ENCODE data around the gene TMEM14B.
"Not testable (repeated sequence)": the region's sequence is repeated elsewhere in the genome, so short reads cannot be mapped to it uniquely, and the experiment has no call there.

Gene TMEM14B

DNA sequence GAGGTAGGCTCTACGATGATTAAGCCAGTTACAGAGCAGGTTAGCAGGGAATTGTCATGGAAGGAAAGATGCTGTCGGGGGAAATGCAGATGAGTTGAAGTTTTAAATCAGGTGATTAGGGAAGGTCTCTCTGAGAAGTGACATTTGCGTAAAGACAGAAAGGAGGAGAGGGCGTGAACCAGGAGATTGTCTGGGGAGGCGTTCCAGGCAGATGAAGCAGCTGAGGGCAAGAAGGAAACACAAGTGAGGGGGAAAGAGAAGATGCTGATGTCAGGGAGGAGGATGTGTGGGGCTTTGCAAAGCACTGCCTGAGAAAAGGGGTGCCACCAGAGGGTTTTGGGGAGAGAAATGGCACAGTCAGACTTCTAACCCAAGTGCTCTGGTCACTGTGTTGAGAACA lies 2.5 kb upstream of the TMEM14B start:
- in situ Hi-C loops (cut with HindIII; ENCODE audit: low sequenced_read_pairs), result no loop called here

DNA sequence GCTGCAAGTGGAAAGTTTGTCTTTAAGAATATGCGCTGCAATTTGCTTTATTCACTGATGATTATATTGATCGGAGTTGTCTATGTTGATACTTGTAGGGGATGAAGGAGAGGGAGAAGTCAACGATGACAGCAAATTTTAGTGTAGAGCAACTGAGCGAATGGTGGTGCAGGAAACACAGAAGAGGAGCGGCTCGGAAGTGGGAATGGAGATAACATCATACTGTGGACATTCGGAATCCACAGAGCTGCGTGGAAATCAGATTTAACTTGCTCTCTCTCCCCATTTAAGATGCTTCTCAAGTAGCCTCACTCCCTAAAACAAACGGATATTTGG lies 722 bp upstream of the TMEM14B start:
- in situ Hi-C loops (cut with HindIII; ENCODE audit: low sequenced_read_pairs), result no loop called here

DNA sequence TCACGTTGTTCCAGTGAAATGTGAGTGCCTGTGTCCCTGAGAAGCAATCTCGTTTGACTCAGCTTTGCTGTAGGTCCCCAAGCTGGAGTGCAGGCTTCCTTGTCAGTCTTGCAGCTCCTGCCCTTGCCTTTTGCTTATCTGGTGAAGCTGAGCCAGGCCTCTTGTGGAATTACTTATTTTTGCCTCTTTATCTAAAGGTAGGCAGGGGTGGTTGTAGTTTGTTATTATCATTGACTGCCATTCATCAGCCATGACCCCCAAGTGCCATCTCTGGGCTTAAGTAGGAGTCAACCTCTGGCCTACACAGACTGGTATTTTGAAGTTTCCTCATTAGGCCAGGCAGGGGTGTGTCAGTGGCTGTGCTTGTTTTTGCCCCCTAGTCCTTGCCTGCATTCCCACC lies 2.1 kb downstream of the TMEM14B start:
- in situ Hi-C loops (cut with HindIII; ENCODE audit: low sequenced_read_pairs), result no loop called here

DNA sequence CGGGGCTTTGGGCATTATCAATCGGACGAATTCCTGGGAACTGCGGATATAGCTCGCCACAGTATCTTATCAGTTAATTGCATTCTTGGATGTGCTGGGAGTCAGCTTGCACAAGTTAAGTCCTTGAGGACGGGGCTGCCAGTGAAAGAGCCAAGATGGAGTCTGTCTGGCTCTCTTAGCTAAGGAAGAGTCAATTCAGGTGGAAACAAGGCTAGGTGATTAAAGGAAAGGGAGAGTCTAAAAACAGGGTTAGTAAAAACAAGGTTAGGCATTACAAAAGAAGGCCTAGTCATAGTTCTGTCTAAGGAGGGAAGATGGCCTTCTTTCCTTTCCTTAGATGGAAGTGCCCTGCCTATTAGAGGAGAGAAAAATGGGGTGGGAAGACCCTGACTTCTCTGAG lies 3.0 kb downstream of the TMEM14B start:
- in situ Hi-C loops (cut with HindIII; ENCODE audit: low sequenced_read_pairs), result not testable (repeated sequence)

DNA sequence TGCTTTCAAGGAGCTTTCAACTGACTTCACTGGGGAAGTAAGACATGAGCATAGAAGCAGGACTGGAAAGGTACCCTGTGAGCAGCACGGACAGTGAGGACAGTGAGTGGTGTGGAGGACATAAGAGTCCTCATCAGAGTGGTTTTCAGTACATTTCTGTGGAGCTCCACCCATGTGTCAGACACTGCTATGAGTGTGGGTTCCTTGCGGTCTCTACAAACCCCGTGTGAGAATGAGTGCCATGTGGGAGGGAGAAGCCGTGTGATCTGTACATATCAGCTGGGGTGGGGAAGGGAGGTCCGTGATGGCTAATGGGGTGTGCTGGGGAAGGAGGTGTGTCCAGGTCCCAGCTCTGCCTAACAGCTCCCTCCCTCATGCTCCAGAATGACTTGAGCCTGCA lies 4.2 kb downstream of the TMEM14B start:
- in situ Hi-C loops (cut with HindIII; ENCODE audit: low sequenced_read_pairs), result not testable (repeated sequence)

DNA sequence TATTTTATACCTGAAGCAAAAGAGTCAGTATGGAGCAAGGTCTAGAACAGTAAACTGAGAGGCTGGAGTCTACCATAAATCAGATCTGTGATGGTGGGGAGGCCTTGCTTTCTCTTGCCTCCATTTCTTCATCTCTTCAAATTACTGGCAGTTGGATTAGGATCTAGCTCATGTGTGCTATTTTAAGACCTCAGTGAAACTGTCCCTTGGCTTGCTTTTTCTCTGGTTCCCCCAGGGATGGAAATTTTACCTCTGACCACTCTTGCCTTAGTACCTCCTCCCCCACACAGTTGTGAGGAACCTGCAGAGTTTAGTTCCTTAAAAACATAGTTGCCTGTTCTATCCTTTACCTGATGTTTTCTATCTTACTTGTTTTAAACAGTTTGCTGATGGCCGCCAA lies 8.5 kb downstream of the TMEM14B start:
- in situ Hi-C loops (cut with HindIII; ENCODE audit: low sequenced_read_pairs), result no loop called here

DNA sequence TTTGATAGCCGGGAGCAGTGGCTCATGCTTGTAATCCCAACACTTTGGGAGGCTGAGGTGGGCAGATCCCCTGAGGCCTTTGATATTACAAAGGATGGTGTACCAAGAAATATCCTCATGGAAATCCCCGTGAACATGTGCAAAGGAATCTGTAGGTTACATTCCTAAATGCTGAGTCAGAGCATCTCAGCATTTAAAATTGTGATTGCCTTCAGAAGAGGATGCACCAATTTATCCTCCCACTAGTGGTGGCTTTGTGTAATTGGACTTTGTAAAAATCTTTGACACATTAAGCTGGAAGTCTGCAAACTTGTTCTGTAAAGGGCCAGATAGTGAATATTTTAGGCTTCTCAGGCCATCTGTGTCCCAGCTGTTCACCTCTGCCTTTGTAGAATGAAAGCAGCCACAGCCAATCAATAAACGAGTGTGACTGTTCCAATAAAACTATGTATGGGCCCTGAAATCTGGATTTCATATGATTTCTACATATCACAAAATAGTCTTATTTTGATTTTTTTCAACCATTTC lies 11.8 kb downstream of the TMEM14B start:
- in situ Hi-C loops (cut with HindIII; ENCODE audit: low sequenced_read_pairs), result no loop called here

DNA sequence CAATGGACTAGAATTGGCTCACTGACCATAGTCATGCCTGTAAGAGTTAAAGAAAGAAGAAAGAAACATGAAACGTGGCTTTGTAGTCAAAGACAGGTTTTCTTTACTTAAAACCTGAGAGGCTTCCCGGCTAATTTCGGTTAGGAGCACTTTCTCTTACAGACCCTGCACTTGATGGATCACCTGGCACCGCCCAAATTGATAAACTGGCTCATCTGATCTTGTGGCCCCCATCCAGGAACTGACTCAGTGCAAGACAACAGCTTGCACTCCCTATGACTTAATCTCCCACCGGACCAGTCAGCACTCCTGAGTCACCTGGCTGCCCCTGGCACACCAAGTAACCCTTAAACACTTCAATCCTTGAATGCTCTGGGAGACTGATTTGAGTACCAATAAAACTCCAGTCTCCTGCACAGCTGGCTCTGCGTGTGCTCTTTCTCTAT lies 12.3 kb downstream of the TMEM14B start:
- in situ Hi-C loops (cut with HindIII; ENCODE audit: low sequenced_read_pairs), result no loop called here

DNA sequence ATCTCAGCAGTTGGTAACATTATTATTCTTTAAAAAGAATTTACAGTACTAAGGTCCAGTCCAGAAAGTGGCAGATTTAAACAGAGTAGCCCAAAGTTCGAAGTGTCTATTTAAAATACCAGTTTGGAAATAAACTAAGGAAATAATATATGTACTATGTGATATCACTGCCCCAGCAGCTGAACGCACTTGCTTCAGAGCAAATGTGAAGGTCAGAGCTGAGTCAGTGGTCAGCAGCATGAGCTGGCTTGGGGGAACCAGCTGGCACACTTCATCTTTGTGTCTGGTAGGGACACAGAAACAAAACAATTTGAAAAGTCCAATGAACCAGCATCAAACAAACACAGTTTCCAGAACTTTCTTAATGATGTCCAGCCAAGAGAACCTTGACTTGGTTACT lies 15.4 kb downstream of the TMEM14B start:
- in situ Hi-C loops (cut with HindIII; ENCODE audit: low sequenced_read_pairs), result no loop called here

DNA sequence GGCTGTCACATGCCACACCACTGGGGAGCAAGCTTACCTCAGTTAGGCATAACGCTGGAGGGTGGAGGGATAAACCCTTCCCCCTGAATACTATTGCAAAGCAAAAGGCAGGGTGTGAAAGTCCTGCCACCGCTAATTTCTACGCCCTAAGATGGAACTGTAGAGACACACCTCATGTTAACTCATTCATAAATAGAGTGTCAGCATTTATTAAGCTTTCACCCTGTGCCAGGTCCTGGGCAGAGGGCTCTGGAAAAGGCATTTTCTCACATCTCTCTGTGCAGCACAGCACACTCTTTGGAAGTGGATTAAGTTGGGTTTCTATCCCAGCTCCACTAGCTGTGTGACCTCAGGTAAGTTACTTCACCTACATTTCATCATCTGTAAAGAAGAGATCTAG lies 21.8 kb downstream of the TMEM14B start:
- in situ Hi-C loops (cut with HindIII; ENCODE audit: low sequenced_read_pairs), result no loop called here

DNA sequence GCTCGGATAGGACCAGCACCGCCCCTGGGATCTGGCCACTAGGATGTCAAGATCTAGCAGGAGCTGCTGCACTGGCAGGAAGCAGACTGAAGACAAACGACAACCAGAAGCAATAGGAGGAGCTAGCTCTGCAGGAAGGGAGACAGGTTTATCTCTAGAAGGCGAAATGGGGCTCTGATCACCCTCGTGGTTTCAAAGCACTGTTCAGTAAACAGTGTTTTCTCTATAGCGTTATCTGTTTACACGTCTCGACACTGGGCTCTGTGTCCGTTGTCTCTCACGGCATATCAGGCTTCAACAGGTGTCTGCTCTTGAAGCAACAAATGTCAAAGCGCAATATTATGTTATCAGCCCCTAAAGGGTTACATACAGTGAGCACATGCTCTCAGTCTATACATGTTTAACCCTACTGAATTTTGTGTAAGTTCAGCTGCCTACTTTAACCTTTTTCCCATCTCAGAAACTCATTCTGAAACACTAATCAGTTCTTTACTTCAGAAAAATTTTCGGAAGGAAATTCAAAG lies 23.8 kb downstream of the TMEM14B start:
- in situ Hi-C loops (cut with HindIII; ENCODE audit: low sequenced_read_pairs), result no loop called here

DNA sequence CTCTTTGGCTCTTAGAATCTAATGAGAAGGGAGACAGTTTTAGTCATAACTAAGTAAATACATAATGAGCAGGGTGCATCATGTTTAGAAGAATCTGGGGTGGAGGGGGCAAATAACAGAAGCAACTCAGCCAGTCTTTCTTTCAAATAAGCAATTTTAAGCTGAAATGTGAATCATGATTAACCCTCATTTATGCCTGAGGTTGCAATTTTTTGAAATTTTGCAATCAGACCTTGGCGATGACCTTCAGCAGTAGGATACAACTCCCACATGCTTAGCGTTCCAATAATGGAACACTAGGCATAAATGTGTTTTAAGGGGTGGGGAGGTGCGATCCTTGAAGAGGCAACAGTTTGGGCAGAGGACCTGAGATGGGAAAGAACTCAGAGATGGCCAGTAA lies 30.6 kb downstream of the TMEM14B start:
- in situ Hi-C loops (cut with HindIII; ENCODE audit: low sequenced_read_pairs), result no loop called here

DNA sequence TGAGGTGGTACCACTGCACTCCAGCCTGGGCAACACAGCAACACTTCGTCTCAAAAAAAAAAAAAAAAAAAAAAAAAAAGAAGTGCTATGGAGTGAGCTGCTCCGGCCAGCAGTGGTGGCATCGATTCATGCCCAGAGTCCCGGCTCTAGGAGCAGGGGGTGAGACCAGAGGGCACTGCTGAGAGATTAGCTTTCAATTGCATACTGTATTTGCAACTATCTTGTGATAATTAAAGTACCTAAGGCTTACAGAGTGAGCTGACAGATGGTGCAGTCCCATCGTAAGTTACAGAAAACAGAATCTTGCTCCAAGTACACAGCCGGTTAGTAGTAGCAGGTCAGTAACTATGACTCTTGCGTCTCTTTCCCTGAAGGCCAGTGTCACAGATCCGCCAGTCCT lies 31.5 kb downstream of the TMEM14B start:
- in situ Hi-C loops (cut with HindIII; ENCODE audit: low sequenced_read_pairs), result no loop called here

DNA sequence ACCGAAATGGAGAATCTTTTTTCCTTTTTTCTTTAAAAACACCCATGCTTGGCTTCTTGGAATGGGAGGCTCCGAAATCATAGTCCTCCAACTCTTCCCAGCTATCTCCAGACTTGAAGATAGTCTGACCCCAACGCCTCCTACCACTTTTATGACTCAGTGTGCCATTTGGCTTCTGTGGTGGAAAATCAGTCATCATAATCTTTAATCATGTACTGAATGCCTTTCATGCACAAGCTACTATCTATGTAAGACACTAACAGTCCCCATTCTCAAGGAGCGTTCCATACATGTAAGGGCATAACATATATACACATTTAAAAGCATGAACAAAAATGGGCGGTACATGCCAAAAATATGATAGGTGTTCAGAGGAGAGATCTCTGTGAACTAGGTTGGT lies 44.1 kb downstream of the TMEM14B start:
- in situ Hi-C loops (cut with HindIII; ENCODE audit: low sequenced_read_pairs), result no loop called here

DNA sequence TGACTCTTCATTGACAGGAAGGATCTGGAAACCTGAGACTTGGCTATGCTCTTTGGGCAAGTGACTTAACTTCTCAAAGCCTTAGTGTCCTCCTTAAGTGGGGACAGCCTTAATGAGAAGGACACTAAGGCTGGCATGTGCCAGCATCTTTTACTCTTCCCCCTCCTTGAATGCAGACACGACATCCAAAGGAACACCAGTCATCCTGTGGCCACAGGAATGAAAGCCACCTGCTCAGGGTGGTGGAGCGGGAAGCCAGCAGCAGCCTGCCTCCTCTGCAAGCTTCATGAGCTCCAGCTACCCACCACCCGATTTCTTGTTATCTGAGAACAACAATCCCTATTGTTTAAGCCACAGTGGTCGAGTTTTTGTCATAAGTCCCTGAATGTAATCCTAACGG lies 44.5 kb downstream of the TMEM14B start:
- in situ Hi-C loops (cut with HindIII; ENCODE audit: low sequenced_read_pairs), result no loop called here

DNA sequence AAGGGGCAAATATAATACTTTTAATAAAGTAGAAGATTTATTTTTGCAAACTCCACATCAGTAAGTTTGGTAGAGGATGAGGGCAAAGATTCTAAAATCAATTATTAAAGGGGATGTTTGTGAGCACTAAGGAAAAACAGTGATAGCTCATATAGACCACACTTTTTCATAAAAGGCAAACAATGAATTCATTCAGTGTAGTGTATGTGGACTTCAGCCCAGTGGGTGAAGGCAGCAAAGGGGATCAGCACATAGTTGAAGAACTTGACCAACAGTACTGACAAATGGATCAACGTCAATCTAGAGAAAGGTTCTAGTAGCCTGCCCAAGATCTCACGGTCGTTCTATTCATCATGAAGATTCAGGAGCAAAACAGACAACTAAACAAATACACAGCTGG lies 45.4 kb downstream of the TMEM14B start:
- in situ Hi-C loops (cut with HindIII; ENCODE audit: low sequenced_read_pairs), result no loop called here

DNA sequence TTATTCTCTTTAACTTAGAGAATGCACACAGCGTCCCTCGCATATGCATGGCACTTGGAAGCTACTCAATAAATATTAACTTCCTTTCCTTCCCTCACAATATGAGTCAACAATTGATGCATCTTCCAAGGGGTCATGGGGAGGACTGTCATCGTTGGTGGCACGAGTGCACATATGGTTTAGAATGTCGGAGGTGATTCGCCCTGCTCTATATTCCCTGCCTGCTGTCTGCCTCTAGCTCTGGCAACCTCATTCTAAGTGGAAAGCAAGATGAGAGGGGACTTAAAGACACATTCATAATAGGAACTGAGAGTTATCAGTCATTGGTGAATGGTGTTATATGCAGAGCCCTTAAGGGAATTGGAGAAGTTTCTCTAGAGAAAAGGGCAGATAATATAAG lies 46.1 kb downstream of the TMEM14B start:
- in situ Hi-C loops (cut with HindIII; ENCODE audit: low sequenced_read_pairs), result no loop called here

DNA sequence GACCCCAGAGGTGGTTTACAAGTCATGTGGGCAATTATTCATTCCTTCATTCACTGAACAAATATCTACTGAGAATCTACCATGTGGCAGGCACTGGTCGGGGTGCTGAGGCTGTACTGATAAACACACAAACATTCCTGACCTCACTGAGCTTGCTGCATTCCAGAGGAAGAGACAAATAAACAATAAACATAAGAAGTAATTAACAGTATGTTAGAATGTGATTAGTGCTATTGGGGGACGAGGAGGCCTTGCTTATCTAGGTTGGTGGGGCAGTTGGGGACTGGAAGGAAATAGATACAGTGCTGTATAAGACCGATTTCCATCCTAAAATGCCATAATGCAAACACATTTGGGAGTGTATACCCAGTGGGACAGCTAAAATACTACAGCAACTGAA lies 46.6 kb downstream of the TMEM14B start:
- in situ Hi-C loops (cut with HindIII; ENCODE audit: low sequenced_read_pairs), result no loop called here

DNA sequence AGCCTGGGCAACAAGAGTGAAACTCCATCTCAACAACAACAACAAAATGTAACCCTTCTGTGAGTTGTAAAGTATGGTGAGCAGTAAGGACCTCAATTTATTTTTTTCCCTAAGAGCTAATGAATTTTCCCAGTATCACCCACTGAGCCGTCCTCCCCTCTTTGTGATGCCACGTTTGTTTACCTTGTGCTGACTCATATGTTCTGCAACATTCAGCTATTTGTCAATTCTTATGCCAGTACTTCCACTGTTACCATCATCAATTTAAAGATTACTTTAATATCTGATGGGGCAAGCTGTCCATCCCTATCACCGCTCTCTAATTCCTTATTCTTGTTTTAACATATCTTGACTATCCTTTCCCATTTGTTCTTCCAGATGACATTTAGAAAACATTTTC lies 53.2 kb downstream of the TMEM14B start:
- in situ Hi-C loops (cut with HindIII; ENCODE audit: low sequenced_read_pairs), result no loop called here

DNA sequence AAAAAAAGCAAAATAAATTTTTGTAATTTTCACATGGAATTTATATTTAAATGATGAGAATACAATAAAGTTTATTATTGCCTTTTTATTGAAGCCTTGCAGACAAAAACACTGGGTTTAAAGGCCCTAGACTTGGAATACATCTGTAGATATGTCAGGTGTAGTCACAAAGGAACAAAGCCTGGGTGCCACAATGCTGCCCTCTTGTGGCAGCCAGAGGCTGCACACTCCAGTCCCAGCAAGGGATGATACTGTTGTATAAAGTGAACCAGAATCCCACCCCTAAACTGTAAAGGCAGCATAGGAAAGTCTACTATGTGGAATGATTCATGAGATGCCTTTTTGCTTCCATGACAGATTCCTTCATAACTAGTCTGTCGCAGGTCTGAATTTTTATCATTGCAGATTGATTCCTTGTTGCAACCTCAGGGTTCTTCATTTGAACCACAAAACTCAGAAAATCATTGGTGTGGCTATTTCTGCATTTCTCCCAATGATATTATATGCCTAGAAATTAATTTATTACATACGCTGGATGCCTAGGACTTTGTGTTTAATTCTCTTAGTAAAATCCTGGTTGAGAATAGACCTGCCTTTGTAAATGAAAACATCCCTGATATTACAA lies 53.7 kb downstream of the TMEM14B start:
- in situ Hi-C loops (cut with HindIII; ENCODE audit: low sequenced_read_pairs), result no loop called here
